Measurements from ENCODE around the gene LAMA3.
A peak's percentile ranks its signal among the peaks of the same experiment; 100 is the strongest.

The LAMA3 gene

DNA sequence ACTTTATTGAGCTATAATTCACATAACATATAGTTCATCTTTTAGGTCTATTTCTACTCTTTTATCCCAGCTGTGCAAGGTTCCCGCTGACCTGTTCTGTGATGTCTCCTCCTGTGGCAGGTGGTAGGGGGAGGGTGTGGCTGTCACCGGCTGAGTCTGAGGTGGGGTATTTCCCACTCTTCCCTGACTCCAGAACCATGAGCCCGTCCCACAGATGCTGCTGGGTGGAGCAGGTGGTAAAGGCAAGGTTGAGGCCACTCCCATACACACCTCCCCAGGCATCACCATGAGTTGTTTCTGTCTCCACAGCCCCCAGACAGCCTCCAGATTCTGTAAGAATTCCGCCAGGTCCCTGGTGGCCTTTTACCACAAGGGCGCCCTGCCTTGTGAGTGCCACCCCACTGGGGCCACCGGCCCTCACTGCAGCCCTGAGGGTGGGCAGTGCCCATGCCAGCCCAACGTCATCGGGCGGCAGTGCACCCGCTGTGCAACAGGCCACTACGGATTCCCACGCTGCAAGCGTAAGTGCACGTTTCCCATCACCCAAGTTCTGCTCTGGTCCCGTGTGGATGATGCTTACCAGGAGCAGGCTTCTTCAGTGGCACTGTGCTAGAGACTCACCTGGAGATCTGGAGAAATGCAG is 156.9 kb downstream of the LAMA3 start:
- DNase-seq (ENCODE audit: insufficient read length, low spot score) (no peak), FAIRE-seq (no peak)

DNA sequence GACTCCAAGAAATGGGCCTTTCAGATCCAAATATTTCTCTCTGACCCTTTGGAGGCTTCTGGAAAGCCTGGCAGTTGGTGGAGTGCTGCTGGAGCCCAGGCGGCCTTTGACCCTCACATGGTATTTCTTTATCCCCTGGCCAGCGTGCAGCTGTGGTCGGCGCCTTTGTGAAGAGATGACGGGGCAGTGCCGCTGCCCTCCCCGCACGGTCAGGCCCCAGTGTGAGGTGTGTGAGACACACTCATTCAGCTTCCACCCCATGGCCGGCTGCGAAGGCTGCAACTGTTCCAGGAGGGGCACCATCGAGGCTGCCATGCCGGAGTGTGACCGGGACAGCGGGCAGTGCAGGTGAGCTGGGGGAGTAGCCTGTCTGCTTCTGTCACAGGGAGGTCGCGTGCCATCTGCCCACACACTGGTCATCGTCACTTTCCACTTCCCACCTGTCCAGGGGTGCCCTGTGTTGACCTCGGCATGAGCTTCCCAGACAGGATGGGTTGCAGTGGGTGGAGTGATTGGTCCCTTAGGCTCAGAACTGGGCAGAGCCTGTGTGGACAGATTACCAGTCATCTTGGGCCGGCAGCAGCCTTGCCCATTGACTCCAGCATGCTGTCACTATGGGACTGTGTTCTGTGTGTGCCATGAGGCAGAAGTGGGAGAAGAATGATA is 158.2 kb downstream of the LAMA3 start:
- no peak for DNase-seq (ENCODE audit: insufficient read length, low spot score)
- FAIRE-seq = no peak

DNA sequence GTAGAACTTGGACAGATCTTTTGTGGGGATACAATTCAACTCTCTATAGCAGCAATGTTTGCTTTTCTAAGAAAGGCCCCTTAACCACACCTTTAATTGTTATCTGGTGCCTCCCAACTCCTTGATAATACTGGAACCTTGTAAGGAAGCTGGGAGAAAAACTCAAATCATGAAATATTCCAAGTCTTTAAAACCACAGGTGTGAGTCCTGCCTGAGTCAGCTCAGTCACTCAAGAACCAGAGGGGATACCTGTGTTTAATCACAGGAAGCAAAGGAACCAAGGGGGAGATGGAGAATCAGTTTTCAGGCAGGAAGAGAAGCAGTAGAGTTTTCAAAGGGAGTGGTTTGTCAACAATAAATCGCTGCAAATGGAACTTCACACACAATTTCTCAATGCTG is 159.9 kb downstream of the LAMA3 start:
- no peak for FAIRE-seq

DNA sequence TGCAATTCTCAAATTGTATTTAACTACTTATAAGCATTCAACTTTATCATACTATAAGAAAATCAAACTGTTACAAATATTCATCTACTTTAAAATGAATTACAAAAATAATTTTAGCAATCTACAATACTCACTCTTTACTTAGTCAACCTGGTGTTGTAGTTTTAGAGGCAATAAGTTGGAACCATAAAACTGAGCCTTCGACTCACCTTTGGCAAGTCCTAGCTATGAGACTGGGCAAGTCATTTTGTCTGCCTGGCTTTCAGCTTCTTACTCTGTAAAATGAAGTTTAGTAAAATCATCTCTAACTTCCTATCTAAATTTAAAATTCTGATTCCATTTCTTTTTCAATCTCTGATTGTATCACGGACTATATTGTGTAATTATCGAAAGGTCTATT is 161.0 kb downstream of the LAMA3 start:
- FAIRE-seq = no peak
- DNase-seq (ENCODE audit: insufficient read length, low spot score) = no peak

More for the DNA sequence above, 159.9 kb downstream of the LAMA3 start:
- no peak for DNase-seq (ENCODE audit: insufficient read length, low spot score)

DNA sequence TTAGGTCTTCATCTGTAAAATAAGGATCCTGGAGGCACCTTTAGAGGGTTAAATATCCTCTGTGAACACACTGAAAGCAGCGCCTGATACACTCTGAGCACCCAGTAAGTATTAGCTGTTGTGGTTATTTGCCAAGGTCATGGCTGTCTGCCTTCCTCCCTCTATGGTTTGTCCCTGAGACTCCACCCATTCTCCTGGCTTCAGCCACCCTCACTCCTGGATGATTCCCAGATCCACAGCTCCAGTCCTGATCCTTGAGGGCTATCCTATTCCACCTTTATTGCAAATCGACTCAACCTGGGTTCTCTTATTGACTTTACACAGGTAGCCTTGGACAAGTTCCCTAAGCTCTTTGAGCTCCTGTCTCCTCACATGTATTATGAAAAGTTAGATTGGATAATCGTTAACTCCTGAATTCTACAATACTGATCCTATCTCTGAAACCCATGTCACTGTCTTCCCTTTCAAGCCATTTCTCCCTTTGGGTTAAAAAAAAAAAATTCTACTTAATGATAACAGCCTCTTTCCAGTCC is 162.3 kb downstream of the LAMA3 start:
- no peak for FAIRE-seq
- no peak for DNase-seq (ENCODE audit: insufficient read length, low spot score)

DNA sequence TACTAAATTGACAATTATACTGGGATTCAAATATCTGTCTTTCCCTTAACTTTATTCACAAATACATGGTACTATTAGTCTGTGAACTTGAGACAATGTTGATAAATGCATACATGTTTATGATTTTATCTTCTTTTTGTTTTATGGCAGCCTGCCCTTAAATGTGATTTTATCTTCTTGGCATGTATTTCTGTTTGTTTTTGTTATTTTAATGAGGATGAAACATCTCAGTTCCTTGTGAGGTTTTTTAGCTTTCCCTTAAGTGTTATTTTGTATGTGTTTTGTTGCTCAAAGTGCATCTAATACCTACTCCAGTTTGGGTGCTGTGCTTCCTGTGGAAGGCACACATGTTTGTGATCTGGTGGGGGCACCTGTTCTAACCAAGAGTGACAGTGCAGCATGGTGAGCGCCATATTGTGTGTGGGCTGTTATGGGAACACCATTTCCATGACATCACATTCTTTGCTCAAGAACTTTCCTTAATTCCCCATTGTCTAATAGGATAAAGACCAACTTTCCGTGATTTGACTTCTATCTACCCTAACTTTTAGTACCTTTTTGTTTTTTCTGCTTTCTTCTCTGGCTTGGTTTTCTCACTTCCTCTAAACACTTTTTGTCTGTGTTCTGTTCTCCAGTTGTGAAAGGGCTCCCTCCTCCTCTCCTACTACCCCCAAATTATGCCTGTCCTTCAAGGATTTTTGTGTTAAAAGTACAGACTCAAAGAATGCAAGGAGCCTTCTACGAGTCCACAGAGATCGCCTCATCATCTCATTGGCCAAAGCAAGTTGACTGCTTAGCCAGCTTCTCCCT is 163.2 kb downstream of the LAMA3 start:
- FAIRE-seq = peak; percentile 8
- DNase-seq (ENCODE audit: insufficient read length, low spot score) = no peak

DNA sequence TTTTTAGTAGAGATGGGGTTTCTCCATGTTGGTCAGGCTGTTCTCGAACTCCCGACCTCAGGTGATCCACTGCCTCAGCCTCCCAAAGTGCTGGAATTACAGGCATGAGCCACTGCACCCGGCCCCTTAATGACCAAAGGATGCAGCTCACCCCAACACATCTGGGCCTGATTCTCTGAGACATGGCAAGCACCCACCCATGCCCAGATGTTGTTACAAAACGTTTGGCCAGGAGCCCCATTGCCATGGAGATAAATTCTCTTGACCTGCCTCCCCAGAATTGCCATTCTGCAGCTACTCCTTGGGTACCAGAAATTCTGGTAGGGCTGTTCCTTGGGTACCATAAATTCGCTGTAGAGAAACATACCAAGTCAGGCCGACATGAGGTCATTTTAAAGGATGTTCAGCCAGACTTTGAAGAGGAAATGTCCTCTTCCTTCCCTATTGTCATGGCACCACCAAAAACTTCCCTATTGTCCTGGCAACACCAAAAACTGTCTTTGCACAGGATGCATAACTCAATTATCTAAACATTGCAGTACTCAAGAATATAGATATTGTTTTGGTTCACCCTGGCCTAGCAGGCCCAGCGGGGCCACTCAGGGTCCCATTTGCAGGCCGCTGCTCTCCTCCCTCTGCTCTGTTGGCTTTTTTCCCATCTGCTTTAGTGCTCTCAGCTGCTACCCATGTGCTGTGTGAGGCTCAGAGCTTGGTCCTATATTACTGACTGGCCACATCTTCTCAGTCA is 164.4 kb downstream of the LAMA3 start:
- FAIRE-seq (no peak), DNase-seq (ENCODE audit: insufficient read length, low spot score) (no peak)

DNA sequence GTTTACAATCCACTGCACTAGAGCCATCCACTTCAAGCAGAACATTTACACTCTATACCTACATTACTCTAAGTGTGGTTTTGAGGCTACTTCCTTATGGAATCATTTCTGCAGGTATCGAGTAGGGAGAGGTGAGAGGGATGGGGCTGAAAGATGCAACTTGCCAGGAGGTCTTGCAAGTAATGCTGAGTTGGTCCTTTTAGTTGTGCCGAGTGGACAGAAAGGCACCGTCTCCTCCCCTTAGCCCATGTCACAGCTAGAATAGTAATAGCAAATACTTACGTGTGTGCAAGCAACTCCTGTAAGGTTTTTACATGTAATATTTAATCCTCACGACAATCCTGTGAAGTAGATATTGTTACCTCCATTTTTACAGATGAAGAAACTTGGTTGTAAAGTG is 166.5 kb downstream of the LAMA3 start:
- FAIRE-seq = no peak
- DNase-seq (ENCODE audit: insufficient read length, low spot score) = no peak

DNA sequence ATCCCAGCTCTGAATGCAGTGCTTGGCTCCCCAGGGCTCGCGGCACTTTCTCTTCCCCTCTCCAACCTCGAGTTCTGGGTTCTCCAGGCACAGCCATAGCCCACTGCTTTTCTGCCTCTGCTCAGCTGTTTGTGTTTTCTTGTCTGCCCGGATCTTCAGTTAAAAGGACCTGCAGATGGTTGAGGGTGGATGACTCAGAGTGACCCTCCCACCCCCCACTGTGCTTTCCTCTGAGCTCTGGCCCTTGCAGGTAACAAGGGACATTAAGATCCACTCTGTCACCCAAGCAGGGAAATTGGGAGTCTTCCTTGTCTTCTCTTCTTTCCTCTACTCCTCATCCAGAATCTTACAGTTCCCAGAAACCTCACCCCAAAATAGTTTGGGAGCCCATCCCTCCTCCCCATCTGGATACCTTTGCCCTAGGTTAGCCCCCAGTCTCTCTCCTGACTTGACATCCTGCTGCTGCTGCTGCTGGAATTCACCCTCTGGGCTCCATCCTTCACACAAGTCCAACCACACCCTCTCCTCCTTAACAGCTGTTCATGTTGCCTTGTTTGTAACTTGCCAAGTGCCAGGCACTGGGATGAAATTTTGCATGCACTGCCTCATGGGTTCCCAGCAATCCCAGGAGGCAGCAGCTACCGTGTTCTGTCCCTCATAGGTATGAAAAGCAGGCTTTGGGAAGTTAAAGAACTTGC is 167.4 kb downstream of the LAMA3 start:
- no peak for DNase-seq (ENCODE audit: insufficient read length, low spot score)
- no peak for FAIRE-seq

DNA sequence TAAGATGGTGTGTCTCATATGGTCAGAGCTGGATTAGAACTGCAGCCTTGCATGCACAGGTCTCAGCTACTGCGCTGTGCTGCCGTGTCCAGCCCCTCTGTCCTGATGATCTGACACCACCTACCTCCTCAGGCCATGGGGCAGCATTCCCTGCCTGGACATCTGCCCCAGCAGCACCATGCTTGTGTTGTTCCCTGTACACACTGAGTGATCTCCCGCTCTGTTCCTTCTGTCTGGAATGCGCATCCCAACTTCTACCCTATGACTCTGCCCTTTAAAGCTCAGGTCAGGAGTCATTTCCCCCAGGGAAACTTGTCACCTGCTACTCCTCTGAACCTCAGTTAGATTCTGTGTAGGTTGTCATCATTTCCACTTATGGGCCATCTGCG is 167.9 kb downstream of the LAMA3 start:
- no peak for FAIRE-seq
- DNase-seq (ENCODE audit: insufficient read length, low spot score) = no peak

DNA sequence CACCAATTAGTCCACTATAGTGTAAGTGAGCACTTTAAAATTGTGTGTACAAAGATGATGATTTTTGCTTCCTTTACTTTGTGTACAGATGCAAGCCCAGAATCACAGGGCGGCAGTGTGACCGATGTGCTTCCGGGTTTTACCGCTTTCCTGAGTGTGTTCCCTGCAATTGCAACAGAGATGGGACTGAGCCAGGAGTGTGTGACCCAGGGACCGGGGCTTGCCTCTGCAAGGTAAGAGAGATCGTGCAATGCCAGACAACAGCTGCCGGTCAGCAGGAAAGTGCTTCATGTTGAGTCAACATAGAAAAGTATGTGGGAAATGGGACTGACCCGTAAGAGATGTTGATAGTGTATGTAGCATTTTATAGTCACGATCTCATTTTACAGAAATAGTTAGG is 168.5 kb downstream of the LAMA3 start:
- FAIRE-seq = no peak
- no peak for DNase-seq (ENCODE audit: insufficient read length, low spot score)

DNA sequence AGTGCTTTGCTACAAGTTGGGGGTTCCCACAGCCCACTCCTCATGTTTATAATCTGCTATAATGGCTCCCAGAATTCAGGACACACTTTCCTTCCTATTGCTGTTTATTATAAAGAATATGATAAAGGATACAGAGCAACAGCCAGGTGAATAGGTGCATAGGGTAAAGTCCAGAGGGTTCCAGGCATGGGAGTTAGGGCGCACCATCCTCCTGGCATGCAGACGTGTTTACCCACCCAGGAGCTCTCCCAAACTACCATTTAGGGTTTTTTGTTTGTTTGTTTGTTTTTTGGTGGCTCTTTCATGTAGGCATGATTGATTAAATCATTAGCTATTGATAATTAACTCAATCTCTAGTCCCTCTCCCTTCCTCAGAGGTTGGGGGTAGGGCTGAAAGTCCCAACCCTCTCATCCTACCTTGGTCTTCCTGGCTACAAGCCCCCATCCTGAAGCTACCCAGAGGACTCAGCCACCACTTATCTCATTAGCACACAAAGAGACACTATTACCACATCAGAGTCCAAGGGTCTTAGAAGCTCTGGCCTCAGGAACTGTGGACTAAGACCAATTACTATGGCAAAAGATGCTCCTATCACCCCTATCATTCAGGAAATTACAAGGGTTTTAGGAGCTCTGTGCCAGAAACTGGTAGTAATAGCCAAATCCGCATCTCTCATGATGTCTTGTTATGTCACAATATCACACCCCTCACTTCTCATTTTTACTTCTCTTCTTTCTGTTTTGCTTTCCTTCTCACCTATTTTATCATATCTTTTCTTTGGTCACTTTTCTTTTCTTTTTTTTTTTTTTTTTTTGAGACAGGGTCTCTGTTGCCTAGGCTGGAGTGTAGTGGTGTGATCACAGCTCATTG is 170.4 kb downstream of the LAMA3 start:
- DNase-seq (ENCODE audit: insufficient read length, low spot score) (no peak), FAIRE-seq (no peak)

DNA sequence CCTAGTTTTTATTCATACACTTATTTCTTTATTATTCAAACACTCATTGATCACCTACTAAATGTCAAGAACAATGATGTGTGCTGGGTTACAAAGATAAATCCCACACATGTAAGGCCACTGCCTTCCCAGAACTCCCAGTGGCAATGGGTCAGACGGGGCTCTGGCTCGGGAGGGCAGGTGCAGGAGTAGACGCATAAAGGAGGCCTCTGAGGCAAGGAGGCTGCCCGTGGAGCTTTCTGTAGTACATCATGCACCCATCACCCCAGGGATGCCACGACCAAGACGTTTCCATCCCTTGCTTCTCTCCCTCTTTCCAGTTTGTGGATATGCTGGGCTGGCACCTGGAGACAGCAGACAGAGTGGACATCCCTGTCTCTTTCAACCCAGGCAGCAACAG is 172.1 kb downstream of the LAMA3 start:
- no peak for DNase-seq (ENCODE audit: insufficient read length, low spot score)
- FAIRE-seq = no peak

DNA sequence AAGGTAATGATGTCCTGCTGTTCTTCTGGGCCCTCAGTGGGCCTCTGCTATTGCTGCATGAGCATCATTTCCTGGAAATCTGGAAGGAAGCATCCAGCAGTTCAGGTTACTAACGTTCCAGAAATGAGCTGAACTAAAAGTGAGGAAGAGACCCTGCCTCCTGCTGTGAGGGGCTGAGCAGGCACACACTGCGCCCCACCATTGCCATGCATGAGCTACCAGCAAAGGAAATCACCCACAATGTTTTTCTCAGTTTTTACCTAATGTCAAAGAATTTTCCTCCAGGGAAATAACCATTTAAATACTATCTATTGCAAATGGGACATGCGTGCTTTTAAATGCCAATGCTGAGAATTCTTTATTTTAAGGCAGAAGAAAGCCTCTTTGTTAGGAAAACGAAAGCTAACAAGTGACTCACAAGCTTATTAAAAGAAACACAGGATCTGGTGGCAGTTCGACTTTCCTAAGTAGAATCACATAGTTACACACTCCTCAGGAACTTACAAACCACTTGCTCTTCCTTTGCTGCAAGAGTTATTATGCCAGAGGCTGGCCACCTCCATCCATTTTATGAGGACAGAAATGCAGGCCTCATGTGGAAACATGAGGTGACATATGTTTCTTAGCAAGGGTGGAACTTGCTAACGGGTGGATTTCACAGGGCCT is 172.7 kb downstream of the LAMA3 start:
- DNase-seq (ENCODE audit: insufficient read length, low spot score) (no peak), FAIRE-seq (no peak)

DNA sequence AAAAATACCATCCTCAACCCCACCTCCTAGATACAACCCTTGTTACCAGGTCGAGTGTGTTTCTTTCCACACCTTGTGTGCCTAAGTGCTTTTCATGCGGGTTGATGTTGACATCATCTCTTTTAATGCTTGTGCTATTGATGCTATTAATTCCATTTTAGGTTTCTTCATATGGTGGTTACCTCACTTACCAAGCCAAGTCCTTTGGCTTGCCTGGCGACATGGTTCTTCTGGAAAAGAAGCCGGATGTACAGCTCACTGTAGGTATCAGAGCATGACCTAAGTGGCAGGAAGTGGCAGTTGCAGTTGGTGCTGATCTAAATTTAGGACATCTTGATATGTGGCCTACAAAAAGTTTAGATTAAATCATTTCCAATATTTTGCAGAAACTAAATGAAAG is 175.4 kb downstream of the LAMA3 start:
- peak; percentile 64 for FAIRE-seq

DNA sequence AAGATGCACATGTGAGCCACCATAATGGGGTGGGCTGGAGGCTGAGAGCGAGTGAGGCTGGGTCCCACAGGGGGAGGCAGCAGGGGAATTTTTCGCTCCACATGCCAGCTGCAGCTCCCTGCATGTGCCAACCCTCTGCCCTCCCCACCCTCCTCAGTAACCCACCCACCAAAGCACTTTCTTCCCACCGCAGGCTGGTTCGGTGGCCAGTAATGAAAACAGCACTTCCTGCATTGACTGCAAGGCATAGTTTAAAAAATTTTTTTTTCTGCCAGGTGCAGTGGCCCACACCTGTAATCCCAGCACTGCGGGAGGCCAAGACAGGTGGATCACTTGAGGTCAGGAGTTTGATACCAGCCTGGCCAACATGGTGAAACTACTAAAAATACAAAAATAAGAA is 177.8 kb downstream of the LAMA3 start:
- no peak for DNase-seq (ENCODE audit: insufficient read length, low spot score)
- FAIRE-seq = no peak

More for the DNA sequence above, 175.4 kb downstream of the LAMA3 start:
- no peak for DNase-seq (ENCODE audit: insufficient read length, low spot score)

DNA sequence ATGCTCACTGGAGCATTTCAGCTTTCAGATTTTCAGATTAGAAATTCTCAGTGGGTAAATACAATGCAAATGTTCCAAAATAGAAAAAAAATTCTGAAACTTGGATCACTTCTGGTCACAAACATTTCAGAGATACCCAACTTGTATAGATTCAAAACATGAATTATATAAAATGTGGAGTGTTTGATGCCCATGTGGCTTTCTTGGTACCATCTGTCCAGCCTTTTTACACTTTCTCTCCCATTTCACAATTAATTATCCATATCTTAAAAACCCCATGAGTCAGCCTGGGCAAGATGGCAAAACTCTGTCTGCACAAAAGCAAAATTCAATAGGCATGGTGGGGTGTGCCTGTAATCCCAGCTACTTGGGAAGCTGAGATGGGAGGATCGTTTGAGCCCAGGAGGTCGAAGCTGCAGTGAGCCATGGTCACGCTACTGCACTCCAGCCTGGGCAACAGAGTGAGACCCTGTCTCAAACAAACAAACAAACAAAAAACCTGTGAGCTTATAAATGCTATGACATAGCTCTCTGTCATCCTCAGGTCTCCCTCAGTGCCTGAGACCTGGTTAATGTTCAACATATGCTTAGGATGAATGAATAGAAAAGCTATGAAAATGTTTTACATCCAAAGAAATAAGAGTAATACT is 179.0 kb downstream of the LAMA3 start:
- FAIRE-seq = no peak
- no peak for DNase-seq (ENCODE audit: insufficient read length, low spot score)

DNA sequence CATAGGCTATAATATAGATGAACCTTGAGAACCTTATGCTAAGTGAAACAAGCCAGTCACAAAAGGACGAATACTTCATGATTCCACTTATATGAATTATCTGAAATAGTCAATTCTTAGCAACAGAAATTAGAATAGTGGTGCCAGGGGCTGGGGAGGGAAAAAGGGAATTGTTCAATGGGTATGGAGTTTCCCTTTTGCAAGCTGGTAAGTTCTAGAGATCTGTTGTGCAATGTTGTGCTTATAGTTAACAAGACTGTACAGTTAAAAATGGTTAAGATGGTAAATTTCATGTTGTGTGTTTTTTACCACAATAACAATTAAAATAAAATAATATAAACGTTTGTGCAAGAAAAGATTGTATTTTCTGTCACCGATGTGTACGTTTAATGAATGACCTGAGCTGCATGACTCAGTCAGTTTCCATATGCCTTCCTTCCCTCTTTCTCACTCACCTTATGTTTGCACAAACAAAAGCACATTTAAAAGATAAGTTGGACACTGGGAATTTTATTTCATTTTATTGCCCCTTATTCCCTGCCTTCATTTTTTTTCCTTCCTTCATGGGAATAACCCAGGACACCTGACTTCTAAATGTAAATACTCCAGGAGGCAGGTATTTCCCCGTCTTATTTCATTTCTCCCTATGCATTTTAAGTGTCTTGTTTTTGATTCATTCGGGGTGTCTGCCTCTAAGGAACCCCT is 181.6 kb downstream of the LAMA3 start:
- DNase-seq (ENCODE audit: insufficient read length, low spot score) = no peak
- FAIRE-seq = no peak

All from GM19239 (cell line).